ENCODE results near the gene DCPS.

GRCh38 chr11:126361400-126361799, 57.5 kb downstream of the DCPS start:
- TF ChIP-seq CTCF (conservative IDR thresholded peaks at IDR 0.05; ENCODE audit: low read depth, low read length) (no peak), EZH2 (IDR thresholded peaks at IDR 0.05; ENCODE audit: borderline replicate concordance, low read depth, low read length, poor library complexity, severe bottlenecking) (no peak)
